NB4 (cell line): ENCODE results near the gene IRX4.
"Not testable (repeated sequence)": the region's sequence is repeated elsewhere in the genome, so short reads cannot be mapped to it uniquely, and the experiment has no call there.

Source experiments
- DNase-seq: peaks from one replicate; pipeline ENCODE4 v3.0.0; 2010; ENCODE audit warnings: low read depth
- H3K4me3 ChIP-seq: one replicate; pipeline ENCODE4 v1.5.1; 2011; ENCODE audit warnings: mild to moderate bottlenecking, low read depth, low read length, moderate library complexity
- MYC ChIP-seq: IDR thresholded peaks from 2 replicates; pipeline ENCODE4 v1.6.1; 2011; ENCODE audit warnings: low read depth, low read length
- POLR2A ChIP-seq: IDR thresholded peaks from 2 replicates; pipeline ENCODE4 v1.6.1; 2011; ENCODE audit warnings: mild to moderate bottlenecking; ENCODE audit not compliant: insufficient read length; ENCODE audit errors: extremely low read depth
- TF ChIP-seq, protein P1 (sequence below): IDR thresholded peaks from one replicate; pipeline ENCODE4 v1.5.1; 2012; ENCODE audit warnings: low read depth, low read length
- TF ChIP-seq, protein P2 (sequence below): IDR thresholded peaks from 2 replicates; pipeline ENCODE4 v1.6.1; 2011; ENCODE audit warnings: low read depth, low read length

The IRX4 gene

DNA sequence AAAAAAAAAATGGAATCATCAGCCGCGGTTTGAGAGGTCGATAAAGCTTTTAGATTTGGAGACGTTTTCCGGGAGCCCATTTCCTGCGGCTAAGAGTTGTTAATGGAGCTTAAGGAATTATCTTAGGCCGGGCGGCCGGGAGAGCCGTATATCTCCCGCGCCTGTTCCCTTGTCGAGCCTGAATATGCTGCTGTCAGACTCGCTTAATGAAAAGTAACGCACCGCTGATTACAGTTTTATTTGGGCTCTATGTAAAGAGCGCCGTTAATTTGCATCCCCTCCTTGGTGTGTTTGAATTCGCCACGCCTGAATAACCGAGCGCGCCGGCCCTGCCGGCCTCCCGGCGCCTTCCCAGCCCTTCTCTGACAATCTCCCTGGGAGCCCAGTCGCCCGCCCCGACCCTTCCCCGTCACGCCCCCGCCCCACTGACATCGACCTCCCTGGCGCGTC lies 7.9 kb downstream of the IRX4 start:
- DNase-seq = no peak

DNA sequence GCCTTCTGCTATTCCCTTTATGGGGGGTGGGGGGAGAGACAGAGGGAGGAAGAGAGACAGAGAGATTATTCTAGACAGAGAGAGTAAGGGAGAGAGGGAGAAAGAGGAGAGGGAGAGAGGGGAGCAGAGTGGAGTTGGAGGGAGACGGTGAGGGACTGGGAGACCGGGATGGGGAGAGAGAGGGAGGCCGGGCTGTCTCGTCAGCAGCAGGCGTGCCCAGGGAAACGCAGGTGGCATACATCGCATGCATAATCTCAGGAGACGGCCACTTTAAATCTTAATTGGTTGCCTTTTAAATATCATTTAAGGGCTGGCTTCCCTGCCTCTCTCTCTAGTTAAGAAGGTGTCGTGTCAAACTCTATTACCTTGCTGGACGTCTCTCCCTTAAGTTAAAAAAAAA lies 8.4 kb downstream of the IRX4 start:
- DNase-seq = no peak
- no peak overlapping the region for H3K4me3 ChIP-seq

More for the DNA sequence above, 7.9 kb downstream of the IRX4 start:
- H3K4me3 ChIP-seq = no peak overlapping the region
- TF ChIP-seq MYC = no peak
- TF ChIP-seq, protein P1, sequence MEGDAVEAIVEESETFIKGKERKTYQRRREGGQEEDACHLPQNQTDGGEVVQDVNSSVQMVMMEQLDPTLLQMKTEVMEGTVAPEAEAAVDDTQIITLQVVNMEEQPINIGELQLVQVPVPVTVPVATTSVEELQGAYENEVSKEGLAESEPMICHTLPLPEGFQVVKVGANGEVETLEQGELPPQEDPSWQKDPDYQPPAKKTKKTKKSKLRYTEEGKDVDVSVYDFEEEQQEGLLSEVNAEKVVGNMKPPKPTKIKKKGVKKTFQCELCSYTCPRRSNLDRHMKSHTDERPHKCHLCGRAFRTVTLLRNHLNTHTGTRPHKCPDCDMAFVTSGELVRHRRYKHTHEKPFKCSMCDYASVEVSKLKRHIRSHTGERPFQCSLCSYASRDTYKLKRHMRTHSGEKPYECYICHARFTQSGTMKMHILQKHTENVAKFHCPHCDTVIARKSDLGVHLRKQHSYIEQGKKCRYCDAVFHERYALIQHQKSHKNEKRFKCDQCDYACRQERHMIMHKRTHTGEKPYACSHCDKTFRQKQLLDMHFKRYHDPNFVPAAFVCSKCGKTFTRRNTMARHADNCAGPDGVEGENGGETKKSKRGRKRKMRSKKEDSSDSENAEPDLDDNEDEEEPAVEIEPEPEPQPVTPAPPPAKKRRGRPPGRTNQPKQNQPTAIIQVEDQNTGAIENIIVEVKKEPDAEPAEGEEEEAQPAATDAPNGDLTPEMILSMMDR = no peak
- TF ChIP-seq POLR2A = no peak
- TF ChIP-seq, protein P2, sequence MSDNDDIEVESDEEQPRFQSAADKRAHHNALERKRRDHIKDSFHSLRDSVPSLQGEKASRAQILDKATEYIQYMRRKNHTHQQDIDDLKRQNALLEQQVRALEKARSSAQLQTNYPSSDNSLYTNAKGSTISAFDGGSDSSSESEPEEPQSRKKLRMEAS = no peak

DNA sequence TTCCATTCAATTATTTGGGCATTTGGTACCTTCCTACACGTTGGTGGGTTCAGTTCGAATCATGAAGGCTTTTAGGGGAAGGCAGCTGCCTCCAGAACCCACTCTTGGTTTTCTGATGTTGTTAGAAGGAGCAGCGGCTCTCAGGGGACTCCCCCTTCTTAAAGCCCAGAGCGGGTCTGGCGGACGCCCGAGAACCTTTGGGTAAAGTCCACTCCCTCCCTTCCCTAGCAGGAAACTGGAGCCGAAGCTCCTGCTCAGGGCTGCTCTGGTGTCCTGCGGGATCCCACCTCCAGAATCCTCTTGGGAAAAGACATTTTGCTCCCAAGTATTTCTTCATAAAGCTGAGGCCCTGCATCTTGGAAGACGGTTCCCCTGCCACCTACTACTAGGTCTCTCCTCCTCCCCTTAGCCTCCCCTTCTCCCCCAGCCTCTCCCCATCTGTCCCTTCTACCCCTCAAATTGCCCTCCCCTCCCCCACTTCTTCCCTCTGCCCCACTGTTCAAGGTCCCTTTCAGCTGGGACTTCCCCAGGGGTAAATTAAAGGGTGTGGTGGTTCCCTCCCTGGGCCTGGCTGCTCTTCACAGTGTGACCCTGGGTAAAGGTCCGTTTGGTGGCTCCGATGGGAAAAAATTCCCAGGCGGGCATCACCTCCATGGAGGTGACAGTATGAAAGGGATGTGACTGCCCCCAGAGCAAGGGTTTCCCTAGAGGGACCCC lies 9.3 kb downstream of the IRX4 start:
- H3K4me3 ChIP-seq = no peak overlapping the region
- DNase-seq = no peak
- TF ChIP-seq, protein P1 = no peak

More for the DNA sequence above, 8.4 kb downstream of the IRX4 start:
- TF ChIP-seq POLR2A = no peak
- TF ChIP-seq, protein P1 = no peak
- TF ChIP-seq MYC = no peak

DNA sequence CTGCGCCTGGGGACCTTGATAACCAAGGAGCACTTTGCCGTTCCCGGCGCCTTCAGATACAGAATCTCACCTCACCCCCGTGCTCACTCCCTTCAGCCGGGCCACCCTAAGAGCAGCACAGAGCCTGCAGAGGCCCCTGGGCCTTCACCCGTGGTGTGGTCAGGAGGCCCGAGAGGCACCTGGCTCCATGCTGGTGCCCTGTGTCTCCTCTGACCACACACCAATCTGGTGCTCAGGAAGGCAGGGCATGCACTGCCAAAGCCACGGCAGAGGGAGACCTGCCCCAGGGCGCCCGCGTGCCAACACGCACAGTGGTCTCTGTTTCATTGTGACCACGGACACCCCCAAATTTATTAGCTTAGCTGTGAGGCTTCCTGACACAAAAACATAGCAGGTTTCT lies 11.3 kb downstream of the IRX4 start:
- TF ChIP-seq, protein P1 = no peak
- no peak for TF ChIP-seq POLR2A
- TF ChIP-seq, protein P2 = no peak
- no peak for TF ChIP-seq MYC
- no peak overlapping the region for H3K4me3 ChIP-seq
- no peak for DNase-seq

DNA sequence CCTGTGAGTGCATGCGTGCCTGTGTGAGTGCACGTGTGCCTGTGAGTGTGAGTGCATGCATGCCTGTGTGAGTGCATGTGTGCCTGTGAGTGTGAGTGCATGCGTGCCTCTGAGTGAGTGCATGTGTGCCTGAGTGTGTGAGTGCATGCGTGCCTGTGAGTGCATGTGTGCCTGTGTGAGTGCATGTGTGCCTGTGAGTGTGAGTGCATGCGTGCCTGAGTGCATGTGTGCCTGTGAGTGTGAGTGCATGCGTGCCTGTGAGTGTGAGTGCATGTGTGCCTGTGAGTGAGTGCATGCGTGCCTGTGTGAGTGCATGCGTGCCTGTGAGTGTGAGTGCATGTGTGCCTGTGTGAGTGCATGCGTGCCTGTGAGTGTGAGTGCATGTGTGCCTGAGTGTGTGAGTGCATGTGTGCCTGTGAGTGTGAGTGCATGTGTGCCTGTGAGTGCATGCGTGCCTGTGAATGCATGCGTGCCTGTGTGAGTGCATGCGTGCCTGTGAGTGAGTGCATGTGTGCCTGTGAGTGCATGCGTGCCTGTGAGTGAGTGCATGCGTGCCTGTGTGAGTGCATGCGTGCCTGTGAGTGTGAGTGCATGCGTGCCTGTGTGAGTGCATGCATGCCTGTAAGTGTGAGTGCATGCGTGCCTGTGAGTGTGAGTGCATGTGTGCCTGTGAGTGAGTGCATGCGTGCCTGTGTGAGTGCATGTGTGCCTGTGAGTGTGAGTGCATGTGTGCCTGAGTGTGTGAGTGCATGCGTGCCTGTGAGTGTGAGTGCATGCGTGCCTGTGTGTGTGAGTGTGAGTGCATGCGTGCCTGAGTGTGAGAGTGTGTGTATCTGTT lies 12.1 kb downstream of the IRX4 start:
- DNase-seq, H3K4me3 ChIP-seq: not testable (repeated sequence)

DNA sequence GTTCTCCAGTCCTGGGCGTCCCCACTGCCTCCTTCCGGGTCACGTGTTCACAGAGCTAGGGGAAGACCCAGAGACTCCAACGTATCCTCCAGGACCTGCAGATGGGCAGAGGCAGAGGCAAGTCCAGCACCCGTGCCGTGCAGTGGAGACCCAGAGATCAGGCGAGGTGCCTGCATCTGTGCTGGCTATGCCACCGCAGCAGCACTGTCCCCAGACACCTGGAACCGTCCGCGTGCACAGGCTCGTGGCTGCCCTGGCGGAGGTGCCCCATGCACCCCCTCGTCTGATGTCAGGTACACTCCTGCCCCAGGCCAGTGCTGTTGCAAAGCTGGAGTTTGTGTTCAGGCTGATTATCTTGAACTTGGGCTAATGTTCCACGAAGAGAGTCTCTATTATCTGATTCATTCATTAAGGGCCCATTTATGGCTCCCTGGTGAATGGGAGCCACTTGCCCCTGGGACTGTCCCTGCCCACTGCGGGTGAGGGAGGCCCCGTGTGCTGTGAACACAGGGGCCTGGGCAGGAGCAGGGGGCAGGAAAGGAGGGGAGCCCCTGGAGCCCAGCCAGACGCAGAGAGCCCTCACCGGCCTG lies 13.7 kb downstream of the IRX4 start:
- no peak overlapping the region for H3K4me3 ChIP-seq
- TF ChIP-seq, protein P1 = no peak
- TF ChIP-seq POLR2A (no peak), MYC (no peak)
- TF ChIP-seq, protein P2 = no peak

More for the DNA sequence above, 13.7 kb downstream of the IRX4 start:
- DNase-seq = no peak
